Neural cell (in vitro differentiated cells): Measurements from ENCODE around the gene AVL9. TPM values are rescaled to one million over a fixed set of nuclear protein-coding genes. Genes with fewer than 3 reads are reported as not detected.

Experiments used
- H2AFZ ChIP-seq: fragments of 200-600, 300-800 bp; sonication (generic), shearing (Covaris generic); 2 replicates; pipeline ENCODE4 v1.6.0; 2014; ENCODE audit warnings: low read depth, mild to moderate bottlenecking, antibody characterized with exemption, low read length, moderate library complexity
- H3F3A ChIP-seq: fragments of 200-600 bp; shearing (Covaris generic); 2 replicates; pipeline ENCODE4 v1.6.1; 2016; ENCODE audit warnings: mild to moderate bottlenecking, moderate library complexity, mixed read lengths, antibody characterized with exemption, low read length; ENCODE audit not compliant: insufficient read depth, poor library complexity, severe bottlenecking
- H3K27ac ChIP-seq: fragments of 200-600, 300-800 bp; sonication (generic), shearing (Covaris generic); 2 replicates; pipeline ENCODE4 v1.5.1; 2014; ENCODE audit warnings: mild to moderate bottlenecking, low read length, moderate library complexity
- H3K27me3 ChIP-seq: fragments of 300-800, 200-600 bp; sonication (generic), shearing (Covaris generic); 2 replicates; pipeline ENCODE4 v1.6.0; 2014; ENCODE audit warnings: mild to moderate bottlenecking, low read depth, low read length, moderate library complexity; ENCODE audit not compliant: insufficient read depth
- H3K36me3 ChIP-seq: fragments of 300-800, 200-600 bp; sonication (generic), shearing (Covaris generic); 2 replicates; pipeline ENCODE4 v1.5.1; 2014; ENCODE audit warnings: mild to moderate bottlenecking, antibody characterized with exemption, low read length, moderate library complexity; ENCODE audit not compliant: insufficient read depth
- H3K4me2 ChIP-seq: fragments of 300-800, 200-600 bp; sonication (generic), shearing (Covaris generic); 2 replicates; pipeline ENCODE4 v1.6.0; 2014; ENCODE audit warnings: mild to moderate bottlenecking, low read length
- H3K4me3 ChIP-seq: fragments of 300-800, 200-600 bp; sonication (generic), shearing (Covaris generic); 2 replicates; pipeline ENCODE4 v1.5.1; 2014; ENCODE audit warnings: mild to moderate bottlenecking, low read length, moderate library complexity
- H3K79me2 ChIP-seq: fragments of 200-600 bp; shearing (Covaris generic); replicated peaks from 2 replicates; pipeline ENCODE4 v1.6.0; 2014; ENCODE audit warnings: mild to moderate bottlenecking, low read length, moderate library complexity; ENCODE audit not compliant: insufficient read depth
- H3K9ac ChIP-seq: fragments of 300-800, 200-600 bp; sonication (generic), shearing (Covaris generic); 2 replicates; pipeline ENCODE4 v1.6.1; 2016; ENCODE audit warnings: mild to moderate bottlenecking, low read length, mixed read lengths
- H3K9me2 ChIP-seq: fragments of 200-600 bp; shearing (Covaris generic); 2 replicates; pipeline ENCODE4 v1.6.1; 2016; ENCODE audit warnings: mild to moderate bottlenecking, low read length, mixed read lengths; ENCODE audit not compliant: insufficient read depth
- H3K9me3 ChIP-seq: fragments of 200-600, 300-800 bp; sonication (generic), shearing (Covaris generic); 2 replicates; pipeline ENCODE4 v1.6.1; 2016; ENCODE audit warnings: mild to moderate bottlenecking, mixed run types, low read length, moderate library complexity, mixed read lengths
- H4K20me1 ChIP-seq: fragments of 200-600 bp; shearing (Covaris generic); 2 replicates; pipeline ENCODE4 v1.6.1; 2016; ENCODE audit warnings: mild to moderate bottlenecking, mixed run types; ENCODE audit not compliant: insufficient read depth
- CTCF ChIP-seq: fragments of 450-650 bp; IDR thresholded peaks from 2 replicates; pipeline ENCODE4 v1.5.1; 2014; ENCODE audit warnings: antibody characterized with exemption, mild to moderate bottlenecking, moderate library complexity; ENCODE audit not compliant: poor library complexity, severe bottlenecking
- EP300 ChIP-seq: fragments of 450-650 bp; conservative IDR thresholded peaks from 2 replicates; pipeline ENCODE4 v1.6.1; 2014; ENCODE audit warnings: antibody characterized with exemption, mild to moderate bottlenecking, moderate library complexity; ENCODE audit not compliant: poor library complexity, severe bottlenecking
- EZH2 ChIP-seq: fragments of 200-600, 300-800 bp; shearing (Covaris generic), sonication (generic); IDR thresholded peaks from 2 replicates; pipeline ENCODE4 v1.6.1; 2014; ENCODE audit warnings: antibody characterized with exemption, low read length, borderline replicate concordance, mild to moderate bottlenecking; ENCODE audit not compliant: insufficient read depth, poor library complexity, severe bottlenecking
- MXI1 ChIP-seq: fragments of 450-650 bp; conservative IDR thresholded peaks from 2 replicates; pipeline ENCODE4 v1.6.1; 2014; ENCODE audit warnings: antibody characterized with exemption, mild to moderate bottlenecking; ENCODE audit not compliant: poor library complexity, severe bottlenecking
- POLR2AphosphoS5 ChIP-seq: IDR thresholded peaks from 2 replicates; pipeline ENCODE4 v1.6.1; 2012
- RAD21 ChIP-seq: fragments of 450-650 bp; conservative IDR thresholded peaks from 2 replicates; pipeline ENCODE4 v1.6.1; 2014; ENCODE audit warnings: antibody characterized with exemption, mild to moderate bottlenecking, moderate library complexity
- SMC3 ChIP-seq: fragments of 450-650 bp; conservative IDR thresholded peaks from 2 replicates; pipeline ENCODE4 v1.6.1; 2014; ENCODE audit warnings: antibody characterized with exemption, mild to moderate bottlenecking, moderate library complexity; ENCODE audit not compliant: poor library complexity
- TAF1 ChIP-seq: IDR thresholded peaks from 2 replicates; pipeline ENCODE4 v1.6.1; 2012; ENCODE audit warnings: low read depth
- polyA plus RNA-seq: library from polyadenylated mRNA; depleted of rRNA; stranded (reverse); fragments of >200 nt; gene quantifications from 2 replicates; pipeline ENCODE4 v1.2.3, GENCODE V29; 2014
- TF ChIP-seq, protein P1 (sequence below): IDR thresholded peaks from 2 replicates; pipeline ENCODE4 v1.6.1; 2012; ENCODE audit warnings: borderline replicate concordance

AVL9 gene
- polyA plus RNA-seq, 1 donor from 2014 or later = 47.2 TPM

- Histone ChIP-seq H3K79me2 (no peaks in the 10 kb centered on the region), H4K20me1 (no peaks in the 10 kb centered on the region)
Observed at GRCh38 chr7:32525839-32526238, 30.6 kb downstream of the AVL9 start.

GRCh38 chr7:32531402-32531801 is 36.1 kb downstream of the AVL9 start:
- no peaks in the 10 kb centered on the region for H4K20me1 ChIP-seq

More at GRCh38 chr7:32525839-32526238, 30.6 kb downstream of the AVL9 start:
- Histone ChIP-seq H3K4me2 (no peak overlapping the region), H3K4me3 (no peak overlapping the region), H3K36me3 (no peaks in the 10 kb centered on the region), H3K27ac (no peak overlapping the region), H3F3A (no peaks in the 10 kb centered on the region), H3K27me3 (no peaks in the 10 kb centered on the region), H3K9ac (no peak overlapping the region), H3K9me3 (no peaks in the 10 kb centered on the region), H2AFZ (no peak overlapping the region), H3K9me2 (no peaks in the 10 kb centered on the region)
- TF ChIP-seq RAD21 = no peak
- no peak for TF ChIP-seq TAF1
- TF ChIP-seq, protein P1, sequence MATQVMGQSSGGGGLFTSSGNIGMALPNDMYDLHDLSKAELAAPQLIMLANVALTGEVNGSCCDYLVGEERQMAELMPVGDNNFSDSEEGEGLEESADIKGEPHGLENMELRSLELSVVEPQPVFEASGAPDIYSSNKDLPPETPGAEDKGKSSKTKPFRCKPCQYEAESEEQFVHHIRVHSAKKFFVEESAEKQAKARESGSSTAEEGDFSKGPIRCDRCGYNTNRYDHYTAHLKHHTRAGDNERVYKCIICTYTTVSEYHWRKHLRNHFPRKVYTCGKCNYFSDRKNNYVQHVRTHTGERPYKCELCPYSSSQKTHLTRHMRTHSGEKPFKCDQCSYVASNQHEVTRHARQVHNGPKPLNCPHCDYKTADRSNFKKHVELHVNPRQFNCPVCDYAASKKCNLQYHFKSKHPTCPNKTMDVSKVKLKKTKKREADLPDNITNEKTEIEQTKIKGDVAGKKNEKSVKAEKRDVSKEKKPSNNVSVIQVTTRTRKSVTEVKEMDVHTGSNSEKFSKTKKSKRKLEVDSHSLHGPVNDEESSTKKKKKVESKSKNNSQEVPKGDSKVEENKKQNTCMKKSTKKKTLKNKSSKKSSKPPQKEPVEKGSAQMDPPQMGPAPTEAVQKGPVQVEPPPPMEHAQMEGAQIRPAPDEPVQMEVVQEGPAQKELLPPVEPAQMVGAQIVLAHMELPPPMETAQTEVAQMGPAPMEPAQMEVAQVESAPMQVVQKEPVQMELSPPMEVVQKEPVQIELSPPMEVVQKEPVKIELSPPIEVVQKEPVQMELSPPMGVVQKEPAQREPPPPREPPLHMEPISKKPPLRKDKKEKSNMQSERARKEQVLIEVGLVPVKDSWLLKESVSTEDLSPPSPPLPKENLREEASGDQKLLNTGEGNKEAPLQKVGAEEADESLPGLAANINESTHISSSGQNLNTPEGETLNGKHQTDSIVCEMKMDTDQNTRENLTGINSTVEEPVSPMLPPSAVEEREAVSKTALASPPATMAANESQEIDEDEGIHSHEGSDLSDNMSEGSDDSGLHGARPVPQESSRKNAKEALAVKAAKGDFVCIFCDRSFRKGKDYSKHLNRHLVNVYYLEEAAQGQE = no peak
- TF ChIP-seq POLR2AphosphoS5 = no peak
- no peak for TF ChIP-seq EZH2
- TF ChIP-seq CTCF = no peak
- TF ChIP-seq SMC3 = no peak
- TF ChIP-seq MXI1 = no peak
- no peak for TF ChIP-seq EP300

More at GRCh38 chr7:32531402-32531801, 36.1 kb downstream of the AVL9 start:
- no peak overlapping the region for H3K4me2 ChIP-seq
- peaks cover 4% of the 10 kb centered on the region for H3K79me2 ChIP-seq
- no peaks in the 10 kb centered on the region for H3K9me2 ChIP-seq
- H3K4me3 ChIP-seq = no peak overlapping the region
- H3K27me3 ChIP-seq = no peaks in the 10 kb centered on the region
- H2AFZ ChIP-seq = no peak overlapping the region
- no peaks in the 10 kb centered on the region for H3K36me3 ChIP-seq
- H3F3A ChIP-seq = no peaks in the 10 kb centered on the region
- H3K9me3 ChIP-seq = no peaks in the 10 kb centered on the region
- TF ChIP-seq CTCF (no peak), SMC3 (no peak), TAF1 (no peak), POLR2AphosphoS5 (no peak), EZH2 (no peak), MXI1 (no peak), EP300 (no peak), RAD21 (no peak)
- TF ChIP-seq, protein P1 = no peak
- H3K9ac ChIP-seq = no peak overlapping the region
- no peak overlapping the region for H3K27ac ChIP-seq
